ENCODE results near the gene RHBG. TPM values are rescaled to one million over a fixed set of nuclear protein-coding genes. Genes with fewer than 3 reads are reported as not detected.

RHBG gene
- total RNA-seq, 1 donor from 2014 or later: not detected

DNA sequence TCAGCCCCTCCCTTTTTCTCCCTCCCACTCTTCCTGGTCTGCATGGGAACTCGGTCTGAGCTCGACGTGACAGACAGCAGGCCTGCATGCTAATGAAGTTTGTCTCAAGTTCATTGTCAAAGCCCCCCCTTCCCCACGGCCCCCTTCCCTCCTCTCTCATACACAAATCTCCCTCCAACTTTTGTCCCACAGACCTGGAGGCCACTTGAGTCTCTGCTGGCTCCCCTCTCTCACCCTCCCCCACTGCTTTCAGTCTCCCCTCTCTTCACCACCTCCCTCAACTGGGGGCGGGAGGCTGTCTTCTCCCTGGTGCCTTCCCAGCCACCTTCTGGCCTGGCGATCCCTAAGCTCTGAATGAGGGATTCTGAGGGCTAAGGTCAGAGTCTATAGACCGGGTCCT is 61.3 kb downstream of the RHBG start:
- no peak for TF ChIP-seq CTCF (IDR thresholded peaks at IDR 0.05)
- Mint-ChIP-seq H3K4me1 (ENCODE audit: low read depth) (peaks cover 3% of the 10 kb centered on the region), H3K4me3 (ENCODE audit: unreplicated experiment) (no peak overlapping the region), H3K9me3 (ENCODE audit: low read depth) (no peaks in the 10 kb centered on the region), H3K36me3 (ENCODE audit: low read depth) (peaks cover 4% of the 10 kb centered on the region), H3K27me3 (ENCODE audit: low read depth) (peaks cover 93% of the 10 kb centered on the region), H3K27ac (ENCODE audit: unreplicated experiment) (no peak overlapping the region)
- no peak for DNase-seq (ENCODE audit: low spot score)

DNA sequence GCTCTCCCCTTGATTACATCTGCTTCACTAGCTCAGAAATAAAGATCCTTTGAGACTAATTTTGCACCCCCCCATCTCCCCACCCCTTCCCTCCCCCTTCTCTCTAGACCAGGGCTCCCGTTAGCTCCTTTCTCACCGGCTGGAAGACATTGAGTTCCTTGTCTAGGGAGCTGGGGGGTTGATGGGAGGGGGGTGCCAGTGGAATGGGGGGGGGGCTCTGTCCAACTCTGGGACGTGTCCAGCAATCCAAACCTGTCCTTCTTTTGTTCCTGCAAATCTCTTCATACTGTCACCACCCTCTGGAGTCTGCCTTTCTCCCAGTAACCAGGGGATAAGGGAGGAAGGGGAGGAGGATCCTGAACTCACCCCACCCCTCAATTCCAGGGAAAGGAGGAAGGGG is 61.9 kb downstream of the RHBG start:
- Mint-ChIP-seq H3K4me3 (ENCODE audit: unreplicated experiment) (no peak overlapping the region), H3K4me1 (ENCODE audit: low read depth) (peaks cover 7% of the 10 kb centered on the region)

DNA sequence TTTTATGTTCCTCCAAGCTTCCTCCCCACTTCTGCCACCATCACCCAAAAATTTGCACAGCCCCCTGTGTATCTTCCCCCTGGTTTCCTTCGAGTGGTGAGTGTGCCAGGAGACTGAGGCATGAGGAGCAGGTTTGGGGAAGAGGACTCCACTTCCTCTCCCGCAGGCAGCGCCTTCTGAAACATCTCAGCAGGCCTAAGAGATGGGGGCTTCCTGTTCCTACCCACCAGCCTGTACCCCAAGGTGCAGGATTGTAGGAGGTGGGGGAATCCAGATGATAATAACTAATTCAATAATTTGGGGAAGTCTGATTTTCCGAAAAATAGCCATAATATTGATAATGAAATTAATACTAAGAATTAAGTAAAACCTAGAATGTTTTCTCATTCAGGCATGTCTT is 62.4 kb downstream of the RHBG start:
- H3K27me3 Mint-ChIP-seq (ENCODE audit: low read depth): peaks cover 86% of the 10 kb centered on the region
- peaks cover 6% of the 10 kb centered on the region for H3K36me3 Mint-ChIP-seq (ENCODE audit: low read depth)
- no peaks in the 10 kb centered on the region for H3K9me3 Mint-ChIP-seq (ENCODE audit: low read depth)
- TF ChIP-seq CTCF (IDR thresholded peaks at IDR 0.05): no peak
- H3K27ac Mint-ChIP-seq (ENCODE audit: unreplicated experiment): no peak overlapping the region
- H3K4me1 Mint-ChIP-seq (ENCODE audit: low read depth): peaks cover 8% of the 10 kb centered on the region
- no peak overlapping the region for H3K4me3 Mint-ChIP-seq (ENCODE audit: unreplicated experiment)
- DNase-seq (ENCODE audit: low spot score): no peak

More for the DNA sequence above, 61.9 kb downstream of the RHBG start:
- H3K27me3 Mint-ChIP-seq (ENCODE audit: low read depth): peaks cover 91% of the 10 kb centered on the region
- H3K9me3 Mint-ChIP-seq (ENCODE audit: low read depth): no peaks in the 10 kb centered on the region
- peaks cover 6% of the 10 kb centered on the region for H3K36me3 Mint-ChIP-seq (ENCODE audit: low read depth)
- TF ChIP-seq CTCF (IDR thresholded peaks at IDR 0.05): no peak
- DNase-seq (ENCODE audit: low spot score): no peak
- no peak overlapping the region for H3K27ac Mint-ChIP-seq (ENCODE audit: unreplicated experiment)

DNA sequence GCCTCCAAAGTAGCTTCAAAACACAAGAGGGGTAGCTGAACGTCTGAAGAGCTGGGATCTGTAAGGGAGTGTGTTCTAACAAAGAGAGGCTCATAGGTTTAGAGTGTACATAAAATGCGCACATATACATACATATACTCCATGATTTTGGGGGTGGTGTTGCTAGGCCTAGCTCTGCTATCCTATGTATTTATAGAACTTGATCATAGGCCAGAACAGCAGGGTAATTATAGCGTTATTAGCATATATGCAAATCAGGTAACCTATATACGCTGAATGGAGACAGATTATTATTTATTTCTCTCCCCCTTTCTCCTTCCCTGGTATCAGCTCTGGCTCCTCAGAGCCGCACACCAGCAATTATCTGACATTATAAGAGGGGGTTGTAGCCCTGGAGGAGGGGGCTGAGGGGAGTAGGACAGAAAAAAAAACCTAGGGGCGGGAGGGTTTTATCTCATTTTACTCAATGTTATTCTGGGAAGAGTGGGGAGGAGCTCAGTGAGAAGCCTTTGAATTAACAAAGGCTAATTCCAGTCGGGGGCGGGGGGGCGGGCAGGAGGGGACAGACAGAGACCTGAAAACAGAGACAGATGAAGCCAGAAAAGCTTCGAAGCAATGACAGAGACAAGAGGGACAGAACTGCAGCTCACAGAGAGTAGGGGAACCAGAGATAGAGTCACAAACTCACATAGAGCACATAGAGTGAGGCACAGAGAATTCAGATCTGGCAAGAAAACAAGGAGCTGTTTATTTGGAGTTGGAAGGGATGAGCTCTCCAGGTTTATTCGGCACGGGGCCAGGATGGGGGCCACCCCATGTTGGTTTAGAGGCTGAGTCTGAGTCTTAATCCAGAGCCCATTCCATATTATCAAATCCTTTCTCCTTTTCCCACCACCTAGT is 63.0 kb downstream of the RHBG start:
- H3K27ac Mint-ChIP-seq (ENCODE audit: unreplicated experiment): no peak overlapping the region
- DNase-seq (ENCODE audit: low spot score): no peak
- H3K27me3 Mint-ChIP-seq (ENCODE audit: low read depth): peaks cover 86% of the 10 kb centered on the region
- no peak for TF ChIP-seq CTCF (IDR thresholded peaks at IDR 0.05)
- H3K4me1 Mint-ChIP-seq (ENCODE audit: low read depth): peaks cover 12% of the 10 kb centered on the region
- H3K9me3 Mint-ChIP-seq (ENCODE audit: low read depth): no peaks in the 10 kb centered on the region
- peaks cover 4% of the 10 kb centered on the region for H3K36me3 Mint-ChIP-seq (ENCODE audit: low read depth)
- no peak overlapping the region for H3K4me3 Mint-ChIP-seq (ENCODE audit: unreplicated experiment)

GRCh38 chr1:156432669-156433018 is 63.6 kb downstream of the RHBG start:
- Mint-ChIP-seq H3K27ac (ENCODE audit: unreplicated experiment) (no peak overlapping the region), H3K36me3 (ENCODE audit: low read depth) (peaks cover 4% of the 10 kb centered on the region), H3K4me1 (ENCODE audit: low read depth) (peaks cover 12% of the 10 kb centered on the region), H3K4me3 (ENCODE audit: unreplicated experiment) (no peak overlapping the region), H3K27me3 (ENCODE audit: low read depth) (peaks cover 86% of the 10 kb centered on the region), H3K9me3 (ENCODE audit: low read depth) (no peaks in the 10 kb centered on the region)
- no peak for TF ChIP-seq CTCF (IDR thresholded peaks at IDR 0.05)
- no peak for DNase-seq (ENCODE audit: low spot score)

All from chondrocyte (in vitro differentiated cells).